Cardiac fibroblast (primary cell): Measurements from ENCODE around the gene COL24A1.

ENCODE experiments used
- DNase-seq, 2 donors: peaks; one replicate each; pipeline versions ENCODE4 v3.0.0 to v3.0.0-alpha.2; 2010; ENCODE audit warnings: low read depth in 2 of 2
- H3K4me3 ChIP-seq, 2 donors: replicated peaks in 1 of 2; 1 replicate in 1 of 2; 2 replicates in 1 of 2; pipeline ENCODE4 v1.5.1; 2011; ENCODE audit warnings: low read depth in 2 of 2, low read length in 2 of 2, mild to moderate bottlenecking in 2 of 2, moderate library complexity in 1 of 2
- CTCF ChIP-seq: IDR thresholded peaks from one replicate; pipeline ENCODE4 v1.5.1; 2011; ENCODE audit warnings: low read depth, mild to moderate bottlenecking, low read length, inconsistent platforms

COL24A1 gene

DNA sequence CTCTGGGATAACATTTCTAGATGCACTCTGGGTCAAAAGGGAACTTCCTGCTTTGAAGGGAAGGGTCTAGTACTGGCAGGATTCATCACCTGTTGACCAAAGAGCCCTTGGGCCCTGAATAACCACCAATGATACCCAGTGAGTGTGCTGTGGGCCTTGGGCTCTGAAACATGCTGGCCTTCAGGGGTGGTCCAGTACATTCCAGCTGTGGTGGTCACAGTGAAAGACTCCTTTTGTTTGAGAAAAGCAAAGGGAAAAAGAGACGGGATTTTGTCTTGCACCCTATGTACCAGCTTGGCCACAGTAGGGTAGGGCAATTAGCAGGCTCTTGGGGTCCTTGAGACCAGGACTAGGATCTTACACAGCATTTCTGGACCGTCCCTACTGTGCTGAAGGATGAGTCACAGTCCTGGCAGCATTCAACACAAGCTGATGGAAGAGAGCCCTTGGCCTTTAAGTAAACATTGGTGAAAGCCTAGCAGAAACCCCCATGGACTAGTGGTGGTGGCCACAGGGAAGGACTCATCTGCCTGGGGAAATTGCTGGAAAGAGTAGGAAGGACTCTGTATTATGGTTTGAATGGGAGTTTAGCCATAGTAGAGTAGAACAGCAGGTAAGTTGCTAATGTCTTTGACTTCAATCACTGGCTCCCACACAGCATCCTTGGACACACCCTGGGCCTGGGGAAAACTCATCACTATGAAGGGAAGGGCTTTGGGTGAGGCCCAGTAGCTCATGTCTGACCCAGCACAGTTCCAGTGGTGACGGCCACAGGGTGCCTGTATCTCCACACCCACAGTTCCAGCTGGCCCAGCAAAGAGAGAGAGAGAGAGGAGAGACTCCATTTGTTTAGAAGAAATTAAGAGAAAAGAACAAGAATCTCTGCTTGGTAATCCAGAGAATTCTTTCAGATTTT is 87.5 kb downstream of the COL24A1 start:
- peak; percentile 20 to 48 for DNase-seq
- H3K4me3 ChIP-seq = no peak overlapping the region
- no peak for TF ChIP-seq CTCF

GRCh38 chr1:86068271-86068721 is 88.3 kb downstream of the COL24A1 start:
- DNase-seq = peak; percentile 15 to 56
- TF ChIP-seq CTCF = no peak
- H3K4me3 ChIP-seq = no peak overlapping the region

DNA sequence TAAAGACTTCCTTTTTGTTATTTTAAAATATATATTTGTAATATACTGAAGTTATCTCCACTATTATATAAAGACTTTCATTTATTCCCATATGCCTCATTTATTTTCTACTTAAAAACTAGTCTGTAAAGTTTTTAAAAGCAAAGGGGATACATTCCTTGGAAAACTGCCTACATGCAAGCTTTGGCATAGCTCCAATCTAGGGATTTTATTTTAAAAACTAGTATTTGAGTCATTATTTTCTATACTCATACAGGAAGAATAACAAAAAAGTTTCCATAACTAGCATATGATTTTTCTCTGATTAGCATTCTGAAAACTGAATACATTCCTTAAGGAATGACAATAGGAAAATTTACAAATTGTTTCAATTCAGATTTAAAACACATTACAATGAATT is 88.9 kb downstream of the COL24A1 start:
- TF ChIP-seq CTCF = no peak
- H3K4me3 ChIP-seq = no peak overlapping the region
- peak; percentile 51 to 53 for DNase-seq

DNA sequence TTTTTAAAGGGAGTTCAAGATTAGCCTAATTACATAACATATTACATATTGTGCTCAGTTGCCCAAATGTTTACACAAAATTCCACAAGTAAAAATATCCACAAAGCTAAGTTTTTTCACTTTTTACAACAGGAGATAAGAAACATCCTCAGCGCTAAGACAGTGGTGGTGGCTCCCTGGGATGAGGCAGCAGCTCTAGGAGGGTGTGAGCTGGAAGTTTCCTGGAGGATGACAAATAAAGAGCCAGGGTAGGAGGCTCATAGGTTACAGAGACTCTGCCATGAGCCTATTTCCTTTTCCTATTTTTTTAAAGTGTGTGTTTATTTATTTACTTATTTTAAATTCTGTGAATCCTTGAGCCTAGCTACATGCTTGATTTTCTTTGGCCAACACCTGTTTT is 91.7 kb downstream of the COL24A1 start:
- DNase-seq = no peak
- no peak for TF ChIP-seq CTCF
- H3K4me3 ChIP-seq = no peak overlapping the region

DNA sequence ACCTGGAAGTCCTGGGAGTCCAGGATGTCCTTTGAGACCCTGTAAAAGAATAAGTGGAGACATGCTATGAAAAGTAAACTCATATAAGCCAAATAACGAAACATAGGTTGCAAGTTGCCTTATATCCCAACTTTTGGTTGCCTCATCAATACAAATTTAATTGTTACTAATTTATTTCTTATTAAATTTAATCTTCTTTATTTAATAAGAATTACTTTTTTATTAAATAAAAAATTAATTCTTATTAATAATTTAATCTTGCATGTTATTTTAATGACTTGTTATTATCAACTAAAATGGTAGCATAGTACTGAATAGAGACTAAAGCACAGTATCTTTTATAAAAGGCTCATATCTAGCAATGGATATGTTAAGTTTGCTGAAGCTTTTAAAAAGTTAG is 92.9 kb downstream of the COL24A1 start:
- no peak for DNase-seq
- no peak overlapping the region for H3K4me3 ChIP-seq
- TF ChIP-seq CTCF = no peak

DNA sequence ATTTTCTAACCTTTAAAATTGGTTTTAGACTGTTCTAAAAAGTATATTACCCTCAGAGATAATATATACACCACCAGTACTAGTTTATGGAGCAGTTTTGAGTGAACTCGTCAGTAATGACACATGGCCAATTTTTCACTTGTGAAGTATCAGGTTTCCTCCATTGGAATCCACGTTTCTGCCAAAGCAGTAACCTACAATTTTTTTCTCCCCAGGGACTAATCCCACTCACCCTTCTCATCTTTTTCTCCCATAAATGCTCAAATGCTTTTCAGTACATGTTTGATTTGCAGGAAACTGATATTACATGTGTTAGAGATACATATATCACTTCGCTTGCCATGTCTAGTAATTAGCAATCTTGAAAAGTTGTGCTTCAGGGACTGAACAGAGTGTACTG is 94.1 kb downstream of the COL24A1 start:
- DNase-seq = peak; percentile 9 to 17
- TF ChIP-seq CTCF = no peak
- H3K4me3 ChIP-seq = no peak overlapping the region
